Fibroblast of mammary gland (primary cell): ENCODE results near the gene GNMT.
A peak's percentile ranks its signal among the peaks of the same experiment; 100 is the strongest.

Experiments used
- DNase-seq: peaks from one replicate; pipeline ENCODE4 v3.0.0-alpha.2; 2010; ENCODE audit warnings: low read depth
- H3K4me3 ChIP-seq: 2 replicates; pipeline ENCODE4 v1.5.1; 2011; ENCODE audit warnings: low read depth, mild to moderate bottlenecking, low read length, moderate library complexity; ENCODE audit not compliant: control insufficient read depth
- CTCF ChIP-seq: conservative IDR thresholded peaks from 2 replicates; pipeline ENCODE4 v1.5.1; 2011; ENCODE audit warnings: low read depth, low read length, inconsistent platforms; ENCODE audit not compliant: control insufficient read depth, insufficient read depth

Gene GNMT

GRCh38 chr6:42967228-42967627 is 6.7 kb downstream of the GNMT start:
- no peak overlapping the region for H3K4me3 ChIP-seq
- TF ChIP-seq CTCF, result no peak
- no peak for DNase-seq

- no peak for TF ChIP-seq CTCF
- DNase-seq, result no peak
- no peak overlapping the region for H3K4me3 ChIP-seq
These were observed 7.7 kb downstream of the GNMT start for GRCh38 chr6:42968126-42968701.

DNA sequence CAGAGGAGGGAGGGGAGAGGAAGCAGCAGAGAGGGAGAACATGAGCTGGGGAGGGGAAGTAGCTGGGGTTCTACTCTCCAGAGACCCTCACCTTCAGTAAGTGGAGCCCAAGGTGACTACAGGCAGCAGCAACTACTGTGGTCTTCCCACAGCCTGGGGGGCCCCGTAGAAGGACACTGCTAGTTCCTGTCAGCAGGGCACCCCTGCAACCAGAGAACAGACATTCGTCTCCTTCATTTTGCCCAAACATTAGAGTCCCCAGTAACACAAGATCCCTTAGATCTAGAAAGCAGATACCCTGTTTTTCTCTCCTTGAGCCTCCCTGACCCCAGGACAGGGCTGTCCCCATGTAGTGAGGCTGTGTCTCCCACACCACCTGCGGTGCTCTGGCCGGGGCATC is 8.2 kb downstream of the GNMT start:
- H3K4me3 ChIP-seq, result no peak overlapping the region
- DNase-seq, result no peak
- no peak for TF ChIP-seq CTCF

DNA sequence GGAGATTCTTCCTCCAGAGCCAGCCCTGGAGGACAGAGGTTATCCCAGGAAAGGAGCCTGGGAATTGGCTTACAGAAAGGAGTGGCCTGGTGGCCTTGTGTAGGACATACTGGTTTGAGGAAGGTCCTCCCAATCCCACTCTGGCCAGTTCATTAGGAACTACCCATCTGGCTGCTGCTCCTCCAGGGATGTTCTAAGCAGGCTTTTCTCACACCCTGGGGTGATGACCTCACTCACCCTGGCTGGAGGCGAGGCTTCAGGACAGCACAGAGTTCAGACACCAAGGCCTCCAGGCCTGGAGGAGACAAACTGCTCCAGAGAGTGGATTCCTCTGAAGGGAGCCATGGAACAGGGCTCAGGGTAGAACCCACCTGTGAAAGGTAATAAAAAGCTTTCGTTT is 8.9 kb downstream of the GNMT start:
- DNase-seq, result no peak
- no peak for TF ChIP-seq CTCF
- no peak overlapping the region for H3K4me3 ChIP-seq

GRCh38 chr6:42969934-42970333 is 9.4 kb downstream of the GNMT start:
- DNase-seq, result no peak
- no peak overlapping the region for H3K4me3 ChIP-seq
- no peak for TF ChIP-seq CTCF

GRCh38 chr6:42970871-42971612 is 10.5 kb downstream of the GNMT start:
- no peak for TF ChIP-seq CTCF
- peak; percentile 45 for DNase-seq
- H3K4me3 ChIP-seq, result no peak overlapping the region
